H1 (cell line): ENCODE measurements around the gene FARS2. TPM values are rescaled to one million over a fixed set of nuclear protein-coding genes. Genes with fewer than 3 reads are reported as not detected.

Source experiments
- CEBPB ChIP-seq: IDR thresholded peaks from 2 replicates; pipeline ENCODE4 v1.6.1; 2012; ENCODE audit warnings: low read depth, low read length
- FOSL1 ChIP-seq: IDR thresholded peaks from 2 replicates; pipeline ENCODE4 v1.6.1; 2011; ENCODE audit warnings: mild to moderate bottlenecking, low read depth, low read length, moderate library complexity; ENCODE audit not compliant: insufficient read depth
- GTF2F1 ChIP-seq: IDR thresholded peaks from 2 replicates; pipeline ENCODE4 v1.6.1; 2012; ENCODE audit warnings: low read depth, low read length, improper control_type of control experiment, borderline replicate concordance
- KDM1A ChIP-seq: fragments of 200-600, 300-600 bp; sonication (generic); IDR thresholded peaks from 2 replicates; pipeline ENCODE4 v1.7.1; 2016; ENCODE audit warnings: mild to moderate bottlenecking, low read length, borderline replicate concordance
- POLR2AphosphoS5 ChIP-seq: IDR thresholded peaks from 2 replicates; pipeline ENCODE4 v1.6.1; 2011; ENCODE audit warnings: low read depth, low read length
- SP2 ChIP-seq: IDR thresholded peaks from 2 replicates; pipeline ENCODE4 v1.6.1; 2012; ENCODE audit warnings: mild to moderate bottlenecking, low read length, inconsistent platforms
- TAF1 ChIP-seq: IDR thresholded peaks from 2 replicates; pipeline ENCODE4 v1.6.1; 2011; ENCODE audit warnings: mild to moderate bottlenecking, low read depth, low read length
- TAF7 ChIP-seq: optimal IDR thresholded peaks from 2 replicates; pipeline ENCODE3; 2011; ENCODE audit warnings: low read depth, mild to moderate bottlenecking, inconsistent platforms, low read length, moderate library complexity, borderline replicate concordance
- TEAD4 ChIP-seq: IDR thresholded peaks from 2 replicates; pipeline ENCODE4 v1.6.1; 2012; ENCODE audit warnings: low read depth, low read length, inconsistent platforms, mixed read lengths
- YY1 ChIP-seq: IDR thresholded peaks from 2 replicates; pipeline ENCODE4 v1.6.1; 2011; ENCODE audit warnings: low read depth, mild to moderate bottlenecking, low read length
- polyA plus RNA-seq, 7 experiments: library from polyadenylated mRNA; depleted of rRNA in 3 of 7; stranded (reverse) in 5 of 7; unstranded in 2 of 7; fragments of >200 nt in 5 of 7; fragments of 200-250 nt in 2 of 7; gene quantifications; 1 replicate in 5 of 7; 2 replicates in 1 of 7; 4 replicates in 1 of 7; pipeline versions ENCODE4 v1.2.1 to v1.2.3, GENCODE V29; 2011 to 2013; ENCODE audit warnings: missing spikeins in 2 of 7, mixed read lengths in 2 of 7
- total RNA-seq: library from RNA; stranded (reverse); fragmentation: NEBNext Ultra II Directional; extraction: Animal tissue kit (Norgen Biotek cat#: 25700); gene quantifications from 2 replicates; pipeline ENCODE4 v1.2.1, GENCODE V29; 2021
- TF ChIP-seq, protein P1 (sequence below): fragments of 300-600 bp; sonication (generic); IDR thresholded peaks from 2 replicates; pipeline ENCODE4 v1.7.1; 2012; ENCODE audit warnings: low read length, moderate library complexity, mild to moderate bottlenecking, inconsistent platforms; ENCODE audit not compliant: insufficient replicate concordance
- TF ChIP-seq, protein P2 (sequence below): IDR thresholded peaks from 2 replicates; pipeline ENCODE4 v1.6.1; 2012; ENCODE audit warnings: inconsistent platforms

FARS2 gene
- total and polyA plus RNA-seq, 2 of the 8 experiments (the other 6 are each of a cell fraction or from before 2014, with no cell fraction given), result 11.7 to 14.4 TPM

DNA sequence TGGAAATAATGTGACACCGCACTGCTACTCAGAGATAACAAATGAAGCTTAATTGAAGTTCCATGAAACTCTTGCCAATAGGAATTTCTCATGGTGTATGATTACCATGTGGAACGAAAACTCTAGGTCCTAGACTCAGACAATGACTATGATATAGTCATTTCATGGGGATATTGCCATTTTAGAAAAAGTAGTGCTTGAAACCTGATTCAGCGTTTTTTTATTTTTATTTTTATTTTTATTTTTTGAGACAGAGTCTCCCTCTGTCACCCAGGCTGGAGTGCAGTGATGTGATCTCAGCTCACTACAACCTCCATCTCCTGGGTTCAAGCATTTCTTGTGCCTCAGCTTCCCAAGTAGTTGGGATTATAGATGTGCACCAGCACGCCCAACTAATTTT is 253.9 kb downstream of the FARS2 start (continued):
- TF ChIP-seq, protein P1, sequence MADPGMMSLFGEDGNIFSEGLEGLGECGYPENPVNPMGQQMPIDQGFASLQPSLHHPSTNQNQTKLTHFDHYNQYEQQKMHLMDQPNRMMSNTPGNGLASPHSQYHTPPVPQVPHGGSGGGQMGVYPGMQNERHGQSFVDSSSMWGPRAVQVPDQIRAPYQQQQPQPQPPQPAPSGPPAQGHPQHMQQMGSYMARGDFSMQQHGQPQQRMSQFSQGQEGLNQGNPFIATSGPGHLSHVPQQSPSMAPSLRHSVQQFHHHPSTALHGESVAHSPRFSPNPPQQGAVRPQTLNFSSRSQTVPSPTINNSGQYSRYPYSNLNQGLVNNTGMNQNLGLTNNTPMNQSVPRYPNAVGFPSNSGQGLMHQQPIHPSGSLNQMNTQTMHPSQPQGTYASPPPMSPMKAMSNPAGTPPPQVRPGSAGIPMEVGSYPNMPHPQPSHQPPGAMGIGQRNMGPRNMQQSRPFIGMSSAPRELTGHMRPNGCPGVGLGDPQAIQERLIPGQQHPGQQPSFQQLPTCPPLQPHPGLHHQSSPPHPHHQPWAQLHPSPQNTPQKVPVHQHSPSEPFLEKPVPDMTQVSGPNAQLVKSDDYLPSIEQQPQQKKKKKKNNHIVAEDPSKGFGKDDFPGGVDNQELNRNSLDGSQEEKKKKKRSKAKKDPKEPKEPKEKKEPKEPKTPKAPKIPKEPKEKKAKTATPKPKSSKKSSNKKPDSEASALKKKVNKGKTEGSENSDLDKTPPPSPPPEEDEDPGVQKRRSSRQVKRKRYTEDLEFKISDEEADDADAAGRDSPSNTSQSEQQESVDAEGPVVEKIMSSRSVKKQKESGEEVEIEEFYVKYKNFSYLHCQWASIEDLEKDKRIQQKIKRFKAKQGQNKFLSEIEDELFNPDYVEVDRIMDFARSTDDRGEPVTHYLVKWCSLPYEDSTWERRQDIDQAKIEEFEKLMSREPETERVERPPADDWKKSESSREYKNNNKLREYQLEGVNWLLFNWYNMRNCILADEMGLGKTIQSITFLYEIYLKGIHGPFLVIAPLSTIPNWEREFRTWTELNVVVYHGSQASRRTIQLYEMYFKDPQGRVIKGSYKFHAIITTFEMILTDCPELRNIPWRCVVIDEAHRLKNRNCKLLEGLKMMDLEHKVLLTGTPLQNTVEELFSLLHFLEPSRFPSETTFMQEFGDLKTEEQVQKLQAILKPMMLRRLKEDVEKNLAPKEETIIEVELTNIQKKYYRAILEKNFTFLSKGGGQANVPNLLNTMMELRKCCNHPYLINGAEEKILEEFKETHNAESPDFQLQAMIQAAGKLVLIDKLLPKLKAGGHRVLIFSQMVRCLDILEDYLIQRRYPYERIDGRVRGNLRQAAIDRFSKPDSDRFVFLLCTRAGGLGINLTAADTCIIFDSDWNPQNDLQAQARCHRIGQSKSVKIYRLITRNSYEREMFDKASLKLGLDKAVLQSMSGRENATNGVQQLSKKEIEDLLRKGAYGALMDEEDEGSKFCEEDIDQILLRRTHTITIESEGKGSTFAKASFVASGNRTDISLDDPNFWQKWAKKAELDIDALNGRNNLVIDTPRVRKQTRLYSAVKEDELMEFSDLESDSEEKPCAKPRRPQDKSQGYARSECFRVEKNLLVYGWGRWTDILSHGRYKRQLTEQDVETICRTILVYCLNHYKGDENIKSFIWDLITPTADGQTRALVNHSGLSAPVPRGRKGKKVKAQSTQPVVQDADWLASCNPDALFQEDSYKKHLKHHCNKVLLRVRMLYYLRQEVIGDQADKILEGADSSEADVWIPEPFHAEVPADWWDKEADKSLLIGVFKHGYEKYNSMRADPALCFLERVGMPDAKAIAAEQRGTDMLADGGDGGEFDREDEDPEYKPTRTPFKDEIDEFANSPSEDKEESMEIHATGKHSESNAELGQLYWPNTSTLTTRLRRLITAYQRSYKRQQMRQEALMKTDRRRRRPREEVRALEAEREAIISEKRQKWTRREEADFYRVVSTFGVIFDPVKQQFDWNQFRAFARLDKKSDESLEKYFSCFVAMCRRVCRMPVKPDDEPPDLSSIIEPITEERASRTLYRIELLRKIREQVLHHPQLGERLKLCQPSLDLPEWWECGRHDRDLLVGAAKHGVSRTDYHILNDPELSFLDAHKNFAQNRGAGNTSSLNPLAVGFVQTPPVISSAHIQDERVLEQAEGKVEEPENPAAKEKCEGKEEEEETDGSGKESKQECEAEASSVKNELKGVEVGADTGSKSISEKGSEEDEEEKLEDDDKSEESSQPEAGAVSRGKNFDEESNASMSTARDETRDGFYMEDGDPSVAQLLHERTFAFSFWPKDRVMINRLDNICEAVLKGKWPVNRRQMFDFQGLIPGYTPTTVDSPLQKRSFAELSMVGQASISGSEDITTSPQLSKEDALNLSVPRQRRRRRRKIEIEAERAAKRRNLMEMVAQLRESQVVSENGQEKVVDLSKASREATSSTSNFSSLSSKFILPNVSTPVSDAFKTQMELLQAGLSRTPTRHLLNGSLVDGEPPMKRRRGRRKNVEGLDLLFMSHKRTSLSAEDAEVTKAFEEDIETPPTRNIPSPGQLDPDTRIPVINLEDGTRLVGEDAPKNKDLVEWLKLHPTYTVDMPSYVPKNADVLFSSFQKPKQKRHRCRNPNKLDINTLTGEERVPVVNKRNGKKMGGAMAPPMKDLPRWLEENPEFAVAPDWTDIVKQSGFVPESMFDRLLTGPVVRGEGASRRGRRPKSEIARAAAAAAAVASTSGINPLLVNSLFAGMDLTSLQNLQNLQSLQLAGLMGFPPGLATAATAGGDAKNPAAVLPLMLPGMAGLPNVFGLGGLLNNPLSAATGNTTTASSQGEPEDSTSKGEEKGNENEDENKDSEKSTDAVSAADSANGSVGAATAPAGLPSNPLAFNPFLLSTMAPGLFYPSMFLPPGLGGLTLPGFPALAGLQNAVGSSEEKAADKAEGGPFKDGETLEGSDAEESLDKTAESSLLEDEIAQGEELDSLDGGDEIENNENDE, result no peak
- TF ChIP-seq TAF1 (no peak), CEBPB (no peak), GTF2F1 (no peak), YY1 (no peak), KDM1A (no peak), TEAD4 (no peak), TAF7 (no peak), FOSL1 (no peak), SP2 (no peak), POLR2AphosphoS5 (no peak)
- TF ChIP-seq, protein P2, sequence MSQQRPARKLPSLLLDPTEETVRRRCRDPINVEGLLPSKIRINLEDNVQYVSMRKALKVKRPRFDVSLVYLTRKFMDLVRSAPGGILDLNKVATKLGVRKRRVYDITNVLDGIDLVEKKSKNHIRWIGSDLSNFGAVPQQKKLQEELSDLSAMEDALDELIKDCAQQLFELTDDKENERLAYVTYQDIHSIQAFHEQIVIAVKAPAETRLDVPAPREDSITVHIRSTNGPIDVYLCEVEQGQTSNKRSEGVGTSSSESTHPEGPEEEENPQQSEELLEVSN, result no peak
